ENCODE measurements around the gene MRPL51. TPM values are rescaled to one million over a fixed set of nuclear protein-coding genes. Genes with fewer than 3 reads are reported as not detected.
A peak's percentile ranks its signal among the peaks of the same experiment; 100 is the strongest.

The MRPL51 gene
- total and polyA plus RNA-seq, 2 donors (not counting 3 experiments of a cell fraction or from before 2014, with no cell fraction given), result 147 to 273 TPM

GRCh38 chr12:6508087-6508486, 15.0 kb upstream of the MRPL51 start:
- no peak overlapping the region for H3K4me3 ChIP-seq (replicated peaks in 1 of 3; ENCODE audit: insufficient read depth in 1 of 3, low read depth in 1 of 3, low read length in 3 of 3)
- BruUV-seq (replicated peaks), result TSS peak; percentile 25
- no peak for DNase-seq (ENCODE audit: low read depth, low spot score)
- ChIA-PET CTCF (interaction anchor here (0.9 to 1.2 kb wide), 2 partner anchors 15 to 30 kb away, joined by 3 to 5 read pairs; partner anchors contain the start of gene MRPL51), POLR2A (interaction anchor here (0.9 kb wide), 1 partner anchor 15 kb away, joined by 3 read pairs; the partner anchor contains the start of gene MRPL51)
- H3K27me3 ChIP-seq (ENCODE audit: control insufficient read depth in 2 of 2, insufficient read depth in 2 of 2, low read length in 2 of 2), result no peaks in the 10 kb centered on the region
- H3K27ac ChIP-seq (ENCODE audit: insufficient read depth, low read depth, low read length), result no peak overlapping the region
- FAIRE-seq, result no peak
- peaks cover 6 to 7% of the 10 kb centered on the region in 2 experiments for H3K36me3 ChIP-seq (ENCODE audit: control insufficient read depth in 2 of 2, extremely low read depth in 1 of 2, insufficient read depth in 2 of 2, low read length in 2 of 2)
- intact Hi-C loops (cut with micrococcal nuclease), result no loop called here
- dilution Hi-C loops (cut with MboI; ENCODE audit: extremely low pct_ligation_motif_present, low sequenced_read_pairs), result no loop called here
- no peak overlapping the region for H2AFZ ChIP-seq (ENCODE audit: low read depth, low read length)
- no peaks in the 10 kb centered on the region for H4K20me1 ChIP-seq (replicated peaks; ENCODE audit: control insufficient read depth, extremely low read depth, insufficient read depth, low read length)
- no peak overlapping the region for H3K9ac ChIP-seq (replicated peaks; ENCODE audit: extremely low read depth, insufficient read depth, low read length)
- H3K4me1 ChIP-seq (ENCODE audit: control insufficient read depth, extremely low read depth, insufficient read depth, low read length), result peaks cover 2% of the 10 kb centered on the region
- no peak overlapping the region for H3K4me2 ChIP-seq (ENCODE audit: insufficient read depth, low read length)
- no peaks in the 10 kb centered on the region for H3K9me1 ChIP-seq (replicated peaks; ENCODE audit: control insufficient read depth, extremely low read depth, insufficient read depth, low read length)
- peaks cover 32% of the 10 kb centered on the region for H3K79me2 ChIP-seq (ENCODE audit: control insufficient read depth, insufficient read depth, low read length)
- H3K9me3 ChIP-seq (replicated peaks; ENCODE audit: control insufficient read depth, insufficient read depth, low read length), result no peaks in the 10 kb centered on the region
- TF ChIP-seq CTCF (IDR thresholded peaks at IDR 0.05; ENCODE audit: extremely low read depth in 1 of 2, insufficient read depth in 1 of 2, low read depth in 1 of 2, low read length in 2 of 2), result no peak
- TF ChIP-seq EZH2 (IDR thresholded peaks at IDR 0.05; ENCODE audit: borderline replicate concordance, low read depth, low read length, severe bottlenecking), result no peak
- no peak for TF ChIP-seq JUN (IDR thresholded peaks at IDR 0.05; ENCODE audit: borderline replicate concordance, insufficient read depth, insufficient read length, low read depth)
- no peak for TF ChIP-seq POLR2A (IDR thresholded peaks at IDR 0.05; ENCODE audit: low read depth, low read length)
- TF ChIP-seq POLR2AphosphoS5 (IDR thresholded peaks at IDR 0.05; ENCODE audit: insufficient read depth, low read depth, low read length), result no peak

Data from endothelial cell of umbilical vein (primary cell).